H1 (cell line): ENCODE data around the gene SPON2. TPM values are rescaled to one million over a fixed set of nuclear protein-coding genes. Genes with fewer than 3 reads are reported as not detected.

Experiments
- BRCA1 ChIP-seq: IDR thresholded peaks from 2 replicates; pipeline ENCODE4 v1.6.1; 2012; ENCODE audit warnings: low read depth, low read length, improper control_type of control experiment
- CEBPB ChIP-seq: IDR thresholded peaks from 2 replicates; pipeline ENCODE4 v1.6.1; 2012; ENCODE audit warnings: low read depth, low read length
- CTBP2 ChIP-seq: IDR thresholded peaks from 2 replicates; pipeline ENCODE4 v1.7.0; 2011; ENCODE audit warnings: borderline replicate concordance, mild to moderate bottlenecking, moderate library complexity, mixed read lengths, low read length; ENCODE audit not compliant: insufficient read depth, insufficient read length
- NANOG ChIP-seq: IDR thresholded peaks from 2 replicates; pipeline ENCODE4 v1.6.1; 2011; ENCODE audit warnings: low read length, low read depth, mild to moderate bottlenecking, inconsistent platforms; ENCODE audit not compliant: insufficient read depth, poor library complexity, severe bottlenecking
- polyA plus RNA-seq, 7 experiments: library from polyadenylated mRNA; depleted of rRNA in 3 of 7; stranded (reverse) in 5 of 7; unstranded in 2 of 7; fragments of >200 nt in 5 of 7; fragments of 200-250 nt in 2 of 7; gene quantifications; 1 replicate in 5 of 7; 2 replicates in 1 of 7; 4 replicates in 1 of 7; pipeline versions ENCODE4 v1.2.1 to v1.2.3, GENCODE V29; 2011 to 2013; ENCODE audit warnings: missing spikeins in 2 of 7, mixed read lengths in 2 of 7
- total RNA-seq: library from RNA; stranded (reverse); fragmentation: NEBNext Ultra II Directional; extraction: Animal tissue kit (Norgen Biotek cat#: 25700); gene quantifications from 2 replicates; pipeline ENCODE4 v1.2.1, GENCODE V29; 2021

Gene SPON2
- total and polyA plus RNA-seq, 2 of the 8 experiments (the other 6 are each of a cell fraction or from before 2014, with no cell fraction given), result 2.8 to 3.2 TPM

DNA sequence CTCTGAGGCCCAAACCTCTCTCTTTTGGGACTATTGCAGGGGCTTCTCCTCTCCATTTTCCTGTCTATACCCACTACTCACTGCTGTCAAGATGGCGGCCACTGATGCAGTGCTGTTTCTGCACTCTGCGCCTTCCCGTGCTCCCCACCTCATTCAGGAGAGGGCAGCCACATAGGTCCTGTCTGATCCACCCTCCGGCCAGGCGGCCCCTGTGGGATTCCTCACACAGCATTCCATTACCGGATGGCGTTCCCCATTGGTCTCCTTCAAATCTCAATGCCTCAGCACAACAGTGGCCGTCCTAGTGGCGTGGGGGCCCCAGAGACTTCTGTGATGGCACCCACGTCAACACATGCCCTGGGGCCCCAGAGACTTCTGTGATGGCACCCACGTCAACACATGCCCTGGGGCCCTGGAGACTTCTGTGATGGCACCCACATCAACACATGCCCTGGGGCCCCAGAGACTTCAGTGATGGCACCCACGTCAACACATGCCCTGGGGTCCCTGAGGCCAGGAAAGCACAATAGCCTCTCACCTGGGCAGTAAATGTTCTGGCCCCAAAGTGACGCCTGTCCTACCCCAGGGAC lies 7.3 kb downstream of the SPON2 start (continued):
- no peak for TF ChIP-seq NANOG
- no peak for TF ChIP-seq BRCA1
- no peak for TF ChIP-seq CTBP2
- TF ChIP-seq CEBPB, result no peak
